Activated T-cell treated with anti-CD3 and anti-CD28 coated beads, Interleukin-2, amount 50 U/mL, for 4 hours (primary cell): ENCODE results near the gene TNFRSF25. TPM values are rescaled to one million over a fixed set of nuclear protein-coding genes. Genes with fewer than 3 reads are reported as not detected.
"Not testable (repeated sequence)": the region's sequence is repeated elsewhere in the genome, so short reads cannot be mapped to it uniquely, and the experiment has no call there.

Experiments
- ATAC-seq, 2 donors: fragments of 200-7000 bp; cut with Tn5 transposase; one replicate each; pipeline ENCODE4 v1.10.0; 2021
- DNase-seq: peaks from one replicate; pipeline ENCODE4 v3.0.0-alpha.2; 2020
- H3K27me3 Mint-ChIP-seq: one replicate; pipeline ENCODE4 v1.8.0; 2021; ENCODE audit warnings: low read depth, mixed read lengths
- H3K36me3 Mint-ChIP-seq: one replicate; pipeline ENCODE4 v1.8.0; 2022; ENCODE audit warnings: mixed read lengths; ENCODE audit not compliant: insufficient read depth
- H3K4me1 Mint-ChIP-seq: one replicate; pipeline ENCODE4 v1.8.0; 2021; ENCODE audit warnings: low read depth, mixed read lengths
- H3K4me3 Mint-ChIP-seq: one replicate; pipeline ENCODE4 v1.8.0; 2021; ENCODE audit warnings: mild to moderate bottlenecking, moderate library complexity, mixed read lengths
- H3K9me3 Mint-ChIP-seq: one replicate; pipeline ENCODE4 v1.8.0; 2021; ENCODE audit warnings: mixed read lengths
- total RNA-seq, 3 donors: library from RNA; stranded (reverse); gene quantifications; one replicate each; pipeline ENCODE4 v1.2.1, GENCODE V29; 2021

The TNFRSF25 gene
- total RNA-seq, 3 donors from 2014 or later, result 137 to 149 (median 145) TPM

DNA sequence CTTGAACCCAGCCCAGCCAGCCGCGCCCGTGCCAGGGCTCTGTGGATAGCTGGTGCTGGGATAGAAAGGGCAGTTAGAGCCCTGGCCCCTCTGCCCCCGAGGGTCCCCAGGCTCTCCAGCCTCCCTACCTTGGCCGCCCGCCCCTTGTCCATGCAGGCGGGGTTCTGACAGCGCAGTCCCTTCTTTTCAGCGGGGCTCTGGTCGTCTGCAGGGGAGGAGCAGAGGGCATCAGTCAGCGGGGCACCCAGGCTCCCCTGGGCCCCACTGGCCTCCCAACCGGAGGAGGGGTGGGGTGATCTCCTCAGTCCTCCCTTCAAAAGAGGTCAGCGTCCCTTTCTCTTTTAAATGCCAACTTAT, 30.4 kb upstream of the TNFRSF25 start:
- ATAC-seq, result no peak
- Mint-ChIP-seq H3K4me3 (peak overlapping the region; percentile 43), H3K9me3 (no peaks in the 10 kb centered on the region), H3K27me3 (peaks cover 7% of the 10 kb centered on the region), H3K4me1 (peaks cover 25% of the 10 kb centered on the region), H3K36me3 (no peaks in the 10 kb centered on the region)
- DNase-seq, result no peak

DNA sequence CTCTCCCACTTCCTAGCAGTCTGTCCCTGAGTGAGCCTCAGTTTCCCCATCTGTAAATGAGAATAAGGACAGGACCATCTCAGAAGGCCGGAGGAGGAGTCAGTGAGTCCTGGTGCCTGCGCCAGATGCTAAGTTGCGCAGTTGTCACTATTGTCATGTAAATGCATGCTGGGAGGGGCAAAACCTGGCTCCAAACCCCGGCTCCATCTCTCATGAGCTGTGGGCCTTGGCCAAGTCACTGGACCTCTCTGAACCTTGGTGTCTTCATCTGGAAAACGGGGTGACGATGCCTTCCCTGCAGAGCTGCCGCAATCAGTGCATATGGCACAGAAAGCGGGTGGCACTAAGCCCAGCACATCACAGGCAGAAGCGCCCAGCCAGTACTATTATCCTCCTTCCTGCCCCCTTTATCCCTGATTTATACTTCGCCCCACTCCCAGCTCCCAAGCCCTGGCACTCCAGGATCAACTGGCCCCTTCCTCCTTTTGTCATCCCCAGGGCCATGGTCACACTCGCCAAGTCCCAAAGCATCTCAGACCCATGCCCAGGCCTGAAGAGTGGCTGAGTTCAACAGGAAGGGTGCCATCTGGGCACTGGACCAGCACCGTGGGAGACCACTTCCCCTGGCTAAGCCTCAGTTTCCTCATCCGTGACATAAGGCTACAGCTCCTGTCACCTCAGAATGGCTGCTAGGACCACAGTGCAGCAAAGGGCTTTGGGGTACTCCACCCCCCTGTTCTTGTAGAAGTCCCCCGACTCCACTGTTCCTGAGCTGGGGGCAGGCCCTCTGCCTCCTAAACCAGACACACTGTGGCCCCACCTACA, 29.8 kb upstream of the TNFRSF25 start:
- DNase-seq (no peak), ATAC-seq (no peak)
- peak overlapping the region; percentile 43 for H3K4me3 Mint-ChIP-seq
- no peaks in the 10 kb centered on the region for H3K9me3 Mint-ChIP-seq
- H3K4me1 Mint-ChIP-seq, result peaks cover 27% of the 10 kb centered on the region
- H3K36me3 Mint-ChIP-seq, result no peaks in the 10 kb centered on the region
- H3K27me3 Mint-ChIP-seq, result peaks cover 3% of the 10 kb centered on the region

DNA sequence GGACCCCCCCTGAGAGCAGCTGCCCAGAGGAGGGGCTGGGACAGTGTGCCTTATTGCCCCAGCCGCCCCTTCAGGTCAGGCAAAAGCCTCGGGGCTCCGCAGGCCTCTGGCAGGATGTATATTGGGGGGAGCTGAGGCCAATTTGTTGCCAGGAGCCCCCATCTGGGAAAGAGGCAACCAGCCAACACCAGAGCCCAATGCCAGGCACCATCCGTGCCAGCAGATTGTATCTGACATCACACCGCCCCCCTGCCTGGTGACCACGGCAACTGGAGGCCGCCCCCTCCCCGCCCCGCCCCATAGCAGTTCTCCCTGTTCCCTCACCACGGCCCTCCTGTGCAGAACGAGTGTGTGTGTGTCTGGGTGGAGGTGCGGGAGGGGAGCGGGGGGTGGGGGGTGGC, 29.1 kb upstream of the TNFRSF25 start:
- H3K9me3 Mint-ChIP-seq, result no peaks in the 10 kb centered on the region
- no peak for DNase-seq
- no peak overlapping the region for H3K4me3 Mint-ChIP-seq
- H3K27me3 Mint-ChIP-seq, result peaks cover 3% of the 10 kb centered on the region
- ATAC-seq, result no peak
- H3K36me3 Mint-ChIP-seq, result no peaks in the 10 kb centered on the region
- peaks cover 27% of the 10 kb centered on the region for H3K4me1 Mint-ChIP-seq

DNA sequence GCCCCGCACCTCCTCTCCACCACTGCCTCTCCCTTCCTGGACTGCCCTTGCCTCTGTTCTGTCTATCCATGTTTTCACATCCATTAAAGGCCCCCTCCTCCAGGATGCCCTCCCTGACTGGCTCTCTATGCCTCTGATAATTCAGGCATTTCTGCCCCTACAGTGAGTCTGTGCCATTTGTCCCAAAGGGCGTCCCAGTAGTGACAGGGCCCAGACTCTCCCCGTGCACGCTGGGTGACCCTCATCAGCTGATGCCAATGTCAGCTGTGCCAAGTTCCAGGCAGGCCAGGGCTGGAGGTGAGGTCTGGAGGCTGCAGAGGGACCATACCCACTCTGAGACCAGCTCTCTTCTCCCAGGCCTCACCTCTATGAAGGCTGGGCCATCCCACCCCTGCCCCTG, 28.7 kb upstream of the TNFRSF25 start:
- Mint-ChIP-seq H3K4me1 (peaks cover 27% of the 10 kb centered on the region), H3K9me3 (no peaks in the 10 kb centered on the region), H3K27me3 (peaks cover 3% of the 10 kb centered on the region), H3K4me3 (no peak overlapping the region), H3K36me3 (no peaks in the 10 kb centered on the region)
- ATAC-seq (no peak), DNase-seq (no peak)

DNA sequence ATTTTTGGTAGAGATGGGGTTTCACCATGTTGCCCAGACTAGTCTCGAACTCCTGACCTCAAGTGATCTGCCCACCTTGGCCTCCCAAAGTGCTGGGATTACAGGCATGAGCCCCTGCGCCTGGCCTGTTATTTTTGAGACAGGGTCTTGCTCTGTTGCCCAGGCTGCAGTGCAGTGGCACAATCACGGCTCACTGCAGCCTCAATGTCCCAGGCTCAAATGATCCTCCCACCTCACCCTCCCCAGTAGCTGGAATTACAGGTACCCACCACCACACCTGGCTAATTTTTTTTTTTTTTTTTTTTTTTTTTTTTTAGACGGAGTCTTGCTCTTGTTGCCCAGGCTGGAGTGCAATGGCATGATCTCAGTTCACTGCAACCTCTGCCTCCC, 27.9 kb upstream of the TNFRSF25 start:
- ATAC-seq, H3K4me3 Mint-ChIP-seq, H3K27me3 Mint-ChIP-seq, H3K9me3 Mint-ChIP-seq, DNase-seq, H3K36me3 Mint-ChIP-seq: not testable (repeated sequence)
- peaks cover 27% of the 10 kb centered on the region for H3K4me1 Mint-ChIP-seq

DNA sequence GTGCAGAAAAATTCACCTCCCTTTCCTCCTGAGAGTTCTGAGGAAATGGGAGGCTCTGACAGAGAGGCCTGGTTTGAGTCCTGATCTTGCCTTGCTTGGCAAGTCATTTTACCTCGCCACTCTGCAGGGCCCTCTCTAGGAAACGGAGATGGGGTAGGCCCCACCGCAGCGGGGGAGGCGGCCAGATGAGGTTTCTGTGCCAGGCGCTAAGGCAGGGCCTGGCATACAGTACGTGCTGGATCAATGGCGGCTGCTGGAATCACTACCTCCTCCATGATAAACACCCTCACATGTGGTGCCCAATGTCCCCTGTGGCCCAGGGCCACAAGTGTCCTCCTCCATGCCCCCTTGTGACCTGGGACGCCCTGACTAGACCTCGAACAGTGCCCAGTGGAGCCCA, 26.0 kb upstream of the TNFRSF25 start:
- no peaks in the 10 kb centered on the region for H3K9me3 Mint-ChIP-seq
- H3K36me3 Mint-ChIP-seq, result no peaks in the 10 kb centered on the region
- H3K27me3 Mint-ChIP-seq, result peaks cover 2% of the 10 kb centered on the region
- peaks cover 19% of the 10 kb centered on the region for H3K4me1 Mint-ChIP-seq
- DNase-seq, result no peak
- no peak for ATAC-seq
- H3K4me3 Mint-ChIP-seq, result peak overlapping the region; percentile 80

DNA sequence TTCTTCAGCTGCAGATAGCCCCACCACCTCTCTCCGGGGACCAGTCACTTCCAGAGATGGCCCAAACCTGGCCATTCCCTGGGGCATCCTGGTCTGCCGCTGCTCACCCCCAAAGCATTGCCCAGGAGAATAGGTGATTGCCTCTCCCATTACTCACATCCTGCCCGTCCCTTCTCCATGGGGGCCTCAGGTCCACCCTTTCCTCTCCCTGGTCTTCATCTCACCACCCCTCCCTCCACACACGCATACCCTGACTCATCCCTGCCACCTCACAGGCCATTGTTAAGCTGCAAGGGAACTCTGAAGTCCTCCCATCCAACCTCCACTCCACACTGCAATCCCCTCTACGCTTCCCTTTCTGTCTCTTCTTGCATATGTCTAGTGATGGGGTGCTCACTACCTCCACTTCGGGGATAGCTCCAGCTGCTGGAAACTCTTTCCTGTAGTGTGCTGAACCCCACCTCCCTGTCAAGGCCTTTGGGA, 25.5 kb upstream of the TNFRSF25 start, which contains the start of gene PLEKHG5:
Gene PLEKHG5, minus strand, starts transcription at position 188 of the 483 bp plus-strand sequence. CDS start 14,096 bp downstream, outside the sequence.
- H3K4me3 Mint-ChIP-seq, result peak within 1 kb of the TSS; percentile 80
- H3K27me3 Mint-ChIP-seq, result peaks cover 3% of the 10 kb centered on the region
- no peaks in the 10 kb centered on the region for H3K36me3 Mint-ChIP-seq
- ATAC-seq (no peak), DNase-seq (no peak)
- H3K4me1 Mint-ChIP-seq, result peaks cover 20% of the 10 kb centered on the region
- H3K9me3 Mint-ChIP-seq, result no peaks in the 10 kb centered on the region

DNA sequence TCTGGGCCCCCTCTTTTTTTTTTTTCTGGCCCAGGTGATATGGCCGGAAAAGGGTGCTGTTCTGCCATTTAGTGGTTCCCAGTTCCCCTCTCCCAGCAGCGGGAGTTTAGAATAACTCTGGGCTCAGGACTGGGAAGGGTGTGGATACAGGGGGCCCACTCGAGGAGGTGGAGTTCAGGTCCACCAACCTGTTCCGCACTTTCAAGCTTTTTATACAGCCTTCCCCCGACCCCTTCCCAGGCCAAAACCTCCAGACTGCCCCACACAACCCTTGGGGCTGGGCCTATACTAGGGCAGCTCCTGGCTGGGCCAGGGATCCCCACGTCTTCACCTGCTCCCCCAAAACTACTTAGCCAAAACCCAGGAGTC, 25.1 kb upstream of the TNFRSF25 start:
- Mint-ChIP-seq H3K4me1 (peaks cover 24% of the 10 kb centered on the region), H3K36me3 (no peaks in the 10 kb centered on the region), H3K4me3 (peak overlapping the region; percentile 80), H3K27me3 (peaks cover 7% of the 10 kb centered on the region), H3K9me3 (no peaks in the 10 kb centered on the region)
- ATAC-seq (no peak), DNase-seq (no peak)

DNA sequence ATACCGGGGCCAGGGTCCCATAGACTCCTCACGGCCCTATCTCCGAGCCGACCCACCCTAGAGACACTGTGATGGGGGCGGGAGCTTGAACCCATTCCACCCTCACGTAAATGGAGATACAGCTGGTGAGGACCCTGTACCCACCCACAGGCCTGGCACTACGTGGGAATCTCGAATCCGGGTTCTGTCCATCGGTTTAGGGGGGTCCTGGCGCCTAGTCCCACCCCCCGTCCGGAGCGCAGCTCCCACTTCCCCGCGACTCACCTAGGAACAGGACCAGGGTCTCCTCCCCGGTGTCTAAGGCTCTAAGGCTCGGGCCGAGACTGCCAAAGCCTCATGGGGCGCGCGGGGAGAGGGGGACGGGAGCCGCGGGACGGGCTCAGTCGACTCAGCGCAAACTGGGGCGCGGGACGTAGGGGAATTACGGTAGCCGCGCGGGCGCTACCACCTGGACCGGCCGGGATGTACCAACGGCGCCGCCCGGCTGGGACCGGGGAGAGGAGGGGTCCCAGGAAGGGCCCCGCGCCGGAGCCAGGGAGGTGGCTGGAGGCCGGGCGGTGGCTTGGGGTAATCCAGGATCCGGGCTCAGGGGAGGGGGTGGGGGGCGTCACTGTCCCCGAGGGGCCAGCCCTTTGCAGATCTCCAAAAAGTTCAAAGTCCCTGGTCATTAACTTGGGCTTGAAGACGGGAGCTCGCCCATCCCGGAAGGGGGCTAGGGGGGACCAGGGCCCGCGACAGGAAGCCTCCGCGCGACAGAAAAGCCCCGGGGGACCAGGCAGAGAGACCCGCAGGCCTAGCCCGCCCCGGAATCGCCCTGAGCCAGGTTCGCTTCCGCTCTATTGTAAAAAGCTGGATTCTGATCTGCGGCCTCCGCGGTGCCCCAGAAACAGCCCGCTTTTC, 24.5 kb upstream of the TNFRSF25 start:
- Mint-ChIP-seq H3K4me1 (peaks cover 20% of the 10 kb centered on the region), H3K36me3 (no peaks in the 10 kb centered on the region), H3K27me3 (peaks cover 9% of the 10 kb centered on the region), H3K9me3 (no peaks in the 10 kb centered on the region), H3K4me3 (peak overlapping the region; percentile 80)
- DNase-seq (peak; percentile 39), ATAC-seq (peak; percentile 68 to 69)

DNA sequence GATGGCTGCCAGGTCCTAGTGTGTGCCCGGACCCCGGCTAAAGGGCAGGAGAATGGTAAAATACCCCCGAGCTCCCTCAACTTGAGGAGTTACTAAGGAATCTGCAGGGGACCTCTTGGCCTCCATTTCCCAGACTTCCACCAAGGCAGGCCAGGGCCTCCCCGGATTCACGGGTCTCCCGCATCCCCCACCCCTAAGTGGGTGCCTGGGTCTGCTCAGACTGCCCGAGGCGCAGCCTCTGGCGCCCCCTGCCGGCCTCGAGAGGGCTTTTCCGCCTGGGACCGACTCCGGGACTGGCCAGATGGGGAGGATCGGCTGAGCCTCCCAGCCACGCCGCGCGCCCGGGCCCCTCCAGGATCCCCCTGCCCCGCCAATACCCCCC, 23.8 kb upstream of the TNFRSF25 start:
- H3K4me3 Mint-ChIP-seq, result peak overlapping the region; percentile 80
- H3K4me1 Mint-ChIP-seq, result peaks cover 20% of the 10 kb centered on the region
- no peaks in the 10 kb centered on the region for H3K9me3 Mint-ChIP-seq
- DNase-seq (peak; percentile 71), ATAC-seq (peak; percentile 72 to 78)
- no peaks in the 10 kb centered on the region for H3K36me3 Mint-ChIP-seq
- peaks cover 9% of the 10 kb centered on the region for H3K27me3 Mint-ChIP-seq

DNA sequence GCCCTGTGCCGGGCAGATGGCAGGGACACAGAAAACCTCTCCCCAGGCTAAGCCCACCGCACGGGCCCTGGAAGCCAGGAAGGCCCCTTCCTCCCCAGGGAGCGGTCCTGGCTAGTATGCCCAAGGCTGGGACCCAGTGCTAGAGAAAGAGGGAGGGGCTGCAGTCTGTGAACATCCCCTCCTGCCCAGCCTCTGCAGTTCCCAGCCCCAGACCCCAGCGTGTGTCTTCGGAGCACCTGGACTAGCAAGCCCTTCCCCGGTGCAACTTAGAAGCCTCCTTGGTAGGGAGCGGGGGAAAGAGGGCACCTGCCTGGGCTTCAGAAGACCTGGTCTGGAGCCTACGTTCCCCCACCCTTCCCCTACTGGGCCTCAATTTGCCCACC, 23.4 kb upstream of the TNFRSF25 start:
- Mint-ChIP-seq H3K27me3 (peaks cover 13% of the 10 kb centered on the region), H3K4me3 (peak overlapping the region; percentile 33), H3K9me3 (no peaks in the 10 kb centered on the region), H3K4me1 (peaks cover 22% of the 10 kb centered on the region), H3K36me3 (no peaks in the 10 kb centered on the region)
- DNase-seq (no peak), ATAC-seq (no peak)

DNA sequence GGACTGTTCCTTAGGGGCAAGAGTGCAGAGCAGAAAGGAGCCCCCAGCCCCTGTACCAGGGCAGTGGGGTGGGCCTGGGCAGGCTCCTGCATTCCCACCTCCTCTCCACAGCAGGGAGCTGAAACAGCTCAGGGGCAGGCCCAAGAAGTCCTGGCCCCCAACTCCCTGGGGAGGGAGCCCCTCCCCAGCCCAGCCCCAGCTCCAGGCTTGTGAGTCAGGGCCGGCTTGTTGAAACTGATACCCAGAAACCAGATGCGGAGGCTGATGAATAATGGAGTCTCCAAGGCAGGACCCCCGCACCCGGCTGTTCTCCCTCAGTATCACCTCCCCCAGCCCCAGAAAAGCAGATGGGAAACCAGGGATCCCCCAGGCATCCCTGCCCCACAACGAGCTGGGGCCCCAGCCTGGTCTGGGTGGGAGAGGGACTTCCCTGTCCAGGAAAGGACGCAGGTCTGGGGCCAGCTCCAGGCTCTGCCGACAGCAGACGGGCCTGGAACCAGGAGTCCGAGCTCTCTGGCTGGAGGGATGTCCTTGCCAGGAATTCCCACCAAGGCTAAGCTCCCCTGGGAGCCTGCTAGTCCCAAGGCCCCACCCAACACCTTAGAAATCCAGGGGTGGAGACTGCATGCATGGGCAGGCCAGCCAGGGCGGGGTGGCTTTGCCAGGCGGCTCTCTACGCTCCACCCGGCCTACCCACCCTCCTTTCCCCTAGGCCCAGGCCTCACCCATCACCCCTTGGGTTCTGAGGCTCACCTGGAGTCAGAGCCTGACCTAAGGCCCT, 22.8 kb upstream of the TNFRSF25 start:
- Mint-ChIP-seq H3K36me3 (no peaks in the 10 kb centered on the region), H3K4me3 (no peak overlapping the region), H3K27me3 (peaks cover 19% of the 10 kb centered on the region), H3K4me1 (peaks cover 24% of the 10 kb centered on the region), H3K9me3 (no peaks in the 10 kb centered on the region)
- ATAC-seq (no peak), DNase-seq (no peak)

DNA sequence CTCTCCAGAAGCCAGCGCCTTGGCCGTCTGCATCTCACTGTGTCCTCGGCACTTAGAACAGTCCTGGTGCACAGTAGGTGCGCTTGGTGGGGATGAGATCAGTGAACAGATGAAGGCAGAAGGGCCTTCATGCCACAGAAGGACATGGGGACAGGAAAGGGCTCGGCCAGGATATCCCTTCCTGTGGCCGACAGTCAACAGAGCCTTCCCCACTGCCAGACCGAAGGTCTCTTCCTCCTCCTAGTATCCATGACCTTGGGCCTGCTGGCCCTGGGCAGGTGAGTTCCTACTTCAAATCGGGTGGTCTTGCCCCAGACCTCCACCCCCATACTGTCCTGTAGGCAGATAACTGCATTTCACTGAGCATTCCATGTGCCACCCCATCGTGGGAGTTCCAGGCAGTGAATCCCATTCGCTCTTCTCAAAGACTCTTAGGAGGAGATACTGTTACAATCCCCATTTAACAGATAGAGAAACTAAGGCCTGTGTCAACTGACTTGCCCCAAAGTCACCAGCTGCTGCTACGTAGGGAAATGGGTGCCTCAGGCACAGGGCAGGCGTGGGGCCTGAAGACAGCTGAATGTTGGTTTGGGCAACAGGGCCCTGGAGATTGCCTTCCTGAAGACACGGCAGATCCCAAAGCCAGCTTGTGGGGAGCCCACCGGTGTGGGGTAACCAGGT, 22.0 kb upstream of the TNFRSF25 start:
- Mint-ChIP-seq H3K4me1 (peaks cover 20% of the 10 kb centered on the region), H3K4me3 (no peak overlapping the region), H3K27me3 (peaks cover 20% of the 10 kb centered on the region), H3K36me3 (no peaks in the 10 kb centered on the region), H3K9me3 (no peaks in the 10 kb centered on the region)
- ATAC-seq (no peak), DNase-seq (no peak)
